Posterior cingulate gyrus (tissue), 11 donors: ENCODE measurements around the gene ATP6V0A1.
"Not testable (repeated sequence)": the region's sequence is repeated elsewhere in the genome, so short reads cannot be mapped to it uniquely, and the experiment has no call there.

ENCODE experiments used
- DNase-seq, 10 donors: peaks; one replicate each; pipeline versions ENCODE4 v3.0.0 to v3.0.0-alpha.2; 2020 to 2021; ENCODE audit warnings: mixed read lengths in 3 of 10
- intact Hi-C: fragments of 100-400 bp; cut with DNase I; formaldehyde crosslinking; loops from one replicate; pipeline ENCODE4 v1.15.1; 2023

Gene ATP6V0A1

DNA sequence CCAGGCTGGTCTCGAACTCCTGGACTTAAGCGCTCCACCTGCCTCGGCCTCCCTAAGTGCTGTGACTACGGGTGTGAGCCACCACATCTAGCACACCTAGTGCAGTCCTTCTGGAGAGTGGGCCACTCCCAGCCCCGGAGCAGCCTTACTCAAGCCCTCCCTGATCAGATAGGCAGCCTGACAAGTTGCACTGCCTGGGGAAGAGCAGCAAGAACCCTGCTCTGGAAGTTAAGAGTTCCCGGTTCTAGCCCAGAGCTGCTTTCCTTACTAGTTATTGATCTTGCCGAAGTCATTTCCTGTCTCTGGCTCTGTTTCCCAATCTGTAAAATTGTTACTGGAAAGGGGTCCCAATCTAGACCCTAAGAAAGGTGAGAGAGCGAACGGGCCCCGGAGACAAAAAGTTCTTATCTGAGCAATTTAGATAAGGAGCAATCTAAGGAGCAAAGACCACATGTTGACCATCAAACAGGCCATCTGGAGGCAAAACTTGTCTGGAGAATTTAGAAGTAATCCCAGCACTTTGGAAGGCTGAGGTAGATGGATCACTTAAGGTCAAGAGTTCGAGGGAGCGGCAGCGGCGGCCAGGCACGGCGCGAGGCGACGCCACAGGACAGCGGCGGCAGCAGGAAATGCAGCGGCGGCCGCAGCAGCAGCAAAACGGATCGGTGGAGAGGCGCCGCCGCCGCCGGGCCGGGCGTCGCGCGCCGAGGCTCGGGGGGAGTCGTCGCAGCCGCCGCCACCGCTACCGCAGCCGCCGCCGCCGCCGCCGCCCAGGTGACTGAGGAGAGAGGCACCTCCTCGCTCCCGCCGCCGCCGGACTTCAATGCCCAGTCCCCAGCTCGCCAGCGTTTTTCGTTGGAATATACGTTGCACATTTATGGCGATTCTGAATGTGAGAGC is 73.0 kb downstream of the ATP6V0A1 start:
- DNase-seq: peak; percentile 44 to 95 (median 69)
- intact Hi-C loops: no loop called here

DNA sequence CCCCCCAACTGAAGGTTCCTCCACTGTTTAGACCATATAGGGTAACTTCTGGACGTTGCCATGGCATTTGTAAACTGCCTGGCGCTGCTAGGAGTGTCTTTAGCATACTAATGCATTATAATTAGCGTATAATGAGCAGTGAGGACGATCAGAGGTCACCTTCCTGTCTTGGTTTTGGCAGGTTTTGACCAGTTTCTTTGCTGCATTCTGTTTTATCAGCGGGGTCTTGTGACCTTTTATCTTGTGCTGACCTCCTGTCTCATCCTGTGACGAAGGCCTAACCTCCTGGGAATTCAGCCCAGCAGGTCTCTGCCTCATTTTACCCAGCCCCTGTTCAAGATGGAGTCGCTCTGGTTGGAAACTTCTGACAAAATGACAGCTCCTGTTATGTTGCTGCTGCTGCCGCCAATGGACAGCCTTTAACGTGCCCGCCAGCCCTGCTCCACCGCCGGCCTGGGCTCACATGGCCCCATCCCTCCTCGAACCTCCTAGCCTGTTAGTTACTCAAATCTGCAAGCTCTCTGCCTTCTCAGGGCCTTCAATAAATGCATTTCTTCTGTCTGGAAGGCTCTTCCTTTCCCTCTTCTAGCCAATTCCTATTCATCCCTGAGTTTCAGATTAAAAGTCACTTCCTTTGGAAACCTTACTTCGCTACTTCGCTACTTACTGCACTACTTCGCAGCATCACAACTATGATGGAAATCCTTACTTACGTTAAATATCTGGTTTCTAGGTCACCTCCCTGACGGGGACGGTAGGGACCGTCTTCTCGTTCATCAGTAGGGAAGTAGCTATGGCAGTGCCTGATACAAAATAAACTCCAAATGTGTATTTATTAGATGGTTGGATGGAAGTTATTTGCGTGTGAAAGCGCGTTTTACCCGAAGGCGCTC is 76.7 kb downstream of the ATP6V0A1 start:
- DNase-seq: no peak
- intact Hi-C loops: no loop called here

DNA sequence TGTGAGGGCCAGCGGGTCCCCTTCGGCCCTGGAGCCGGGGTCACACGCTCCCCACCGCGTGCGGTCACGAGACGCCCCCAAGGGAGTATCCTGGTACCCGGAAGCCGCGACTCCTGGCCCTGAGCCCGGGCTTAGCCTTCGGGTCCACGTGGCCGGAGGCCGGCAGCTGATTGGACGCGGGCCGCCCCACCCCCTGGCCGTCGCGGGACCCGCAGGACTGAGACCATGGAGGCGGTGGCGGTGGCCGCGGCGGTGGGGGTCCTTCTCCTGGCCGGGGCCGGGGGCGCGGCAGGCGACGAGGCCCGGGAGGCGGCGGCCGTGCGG is 77.3 kb downstream of the ATP6V0A1 start, which contains the start of gene NAGLU:
Gene NAGLU (plus strand): TSS at position 194 of the 324 bp plus-strand sequence. CDS start 32 bp downstream, at position 226.
- intact Hi-C loops: no loop called here

DNA sequence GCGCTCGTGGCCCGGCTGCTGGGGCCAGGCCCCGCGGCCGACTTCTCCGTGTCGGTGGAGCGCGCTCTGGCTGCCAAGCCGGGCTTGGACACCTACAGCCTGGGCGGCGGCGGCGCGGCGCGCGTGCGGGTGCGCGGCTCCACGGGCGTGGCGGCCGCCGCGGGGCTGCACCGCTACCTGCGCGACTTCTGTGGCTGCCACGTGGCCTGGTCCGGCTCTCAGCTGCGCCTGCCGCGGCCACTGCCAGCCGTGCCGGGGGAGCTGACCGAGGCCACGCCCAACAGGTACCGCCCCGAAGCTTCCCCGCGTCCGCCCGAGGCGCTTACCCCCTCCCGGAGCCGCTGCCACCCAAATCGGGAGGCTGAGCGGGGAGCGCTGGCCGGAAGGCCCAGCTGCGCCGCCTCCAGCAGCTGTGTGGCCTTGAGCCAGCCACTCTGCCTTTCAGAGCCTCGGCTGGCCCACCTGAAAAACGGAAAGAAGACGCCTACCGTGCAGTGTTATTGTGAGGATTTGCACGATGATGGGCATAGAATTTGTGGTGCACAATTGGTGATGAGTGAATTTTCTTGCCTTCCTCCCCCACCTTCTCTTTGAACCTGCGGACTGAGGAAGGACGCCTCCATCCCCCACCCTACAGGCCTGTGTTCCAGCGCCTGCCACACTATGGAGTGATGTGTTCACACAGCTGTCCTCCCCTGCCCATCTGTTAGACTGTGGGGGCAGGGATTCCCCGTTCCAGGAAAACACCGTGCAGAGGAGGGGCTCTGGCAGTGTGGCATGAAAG is 77.9 kb downstream of the ATP6V0A1 start:
- intact Hi-C loops: no loop called here
- DNase-seq: peak; percentile 60 to 97 (median 80)

More for the DNA sequence above, 77.3 kb downstream of the ATP6V0A1 start, which contains the start of gene NAGLU:
- DNase-seq: peak; percentile 89 to 99 (median 95)

DNA sequence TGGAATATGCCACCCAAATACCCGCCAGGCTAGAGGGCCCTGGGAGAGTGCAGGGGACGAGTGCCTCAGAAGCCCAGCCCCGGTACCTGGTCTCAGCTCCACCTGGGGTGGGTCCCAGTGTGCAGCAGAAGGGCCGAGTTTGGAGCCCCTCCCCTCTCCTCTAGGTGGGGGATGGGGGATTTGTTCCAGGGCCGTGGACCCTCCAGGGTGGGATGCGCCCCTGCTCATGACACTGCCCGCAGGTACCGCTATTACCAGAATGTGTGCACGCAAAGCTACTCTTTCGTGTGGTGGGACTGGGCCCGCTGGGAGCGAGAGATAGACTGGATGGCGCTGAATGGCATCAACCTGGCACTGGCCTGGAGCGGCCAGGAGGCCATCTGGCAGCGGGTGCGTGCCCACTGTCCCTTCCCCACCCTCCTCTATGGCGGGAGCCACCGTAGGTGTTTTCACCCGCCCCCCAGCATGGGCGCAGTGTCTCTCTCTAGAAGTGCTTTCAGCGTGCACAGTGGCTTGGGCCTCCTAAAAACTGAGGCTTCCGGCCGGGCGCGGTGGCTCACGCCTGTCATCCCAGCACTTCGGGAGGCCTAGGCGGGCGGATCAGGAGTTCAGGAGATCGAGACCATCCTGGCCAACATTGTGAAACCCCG is 78.6 kb downstream of the ATP6V0A1 start:
- peak in 1 of 10 donors; percentile 24 for DNase-seq
- intact Hi-C loops: no loop called here

DNA sequence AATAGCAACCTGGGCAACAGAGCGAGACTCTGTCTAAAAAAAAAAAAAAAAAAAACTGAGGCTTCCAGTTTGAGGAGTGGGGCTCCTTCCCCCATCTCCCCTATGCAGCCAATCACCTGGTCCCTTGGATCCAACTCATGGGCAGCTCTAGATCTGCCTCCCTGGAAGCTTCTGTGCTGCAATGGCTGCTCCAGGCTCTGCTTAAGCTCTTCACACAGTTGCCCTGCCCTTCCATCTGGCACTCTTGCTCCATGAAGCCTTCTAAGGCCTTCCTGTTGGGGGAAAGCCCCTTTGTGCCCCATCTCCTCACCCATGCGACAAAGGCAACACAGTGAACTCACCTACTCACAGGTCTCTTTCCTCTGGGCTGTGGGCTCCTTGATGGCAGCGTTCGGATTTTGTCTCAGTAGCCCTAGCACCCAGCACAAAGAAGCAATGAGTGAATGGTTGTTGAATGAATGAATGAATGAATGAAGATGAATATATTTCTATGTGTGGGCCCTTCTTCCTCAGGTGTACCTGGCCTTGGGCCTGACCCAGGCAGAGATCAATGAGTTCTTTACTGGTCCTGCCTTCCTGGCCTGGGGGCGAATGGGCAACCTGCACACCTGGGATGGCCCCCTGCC is 79.3 kb downstream of the ATP6V0A1 start:
- intact Hi-C loops: no loop called here
- no peak for DNase-seq

DNA sequence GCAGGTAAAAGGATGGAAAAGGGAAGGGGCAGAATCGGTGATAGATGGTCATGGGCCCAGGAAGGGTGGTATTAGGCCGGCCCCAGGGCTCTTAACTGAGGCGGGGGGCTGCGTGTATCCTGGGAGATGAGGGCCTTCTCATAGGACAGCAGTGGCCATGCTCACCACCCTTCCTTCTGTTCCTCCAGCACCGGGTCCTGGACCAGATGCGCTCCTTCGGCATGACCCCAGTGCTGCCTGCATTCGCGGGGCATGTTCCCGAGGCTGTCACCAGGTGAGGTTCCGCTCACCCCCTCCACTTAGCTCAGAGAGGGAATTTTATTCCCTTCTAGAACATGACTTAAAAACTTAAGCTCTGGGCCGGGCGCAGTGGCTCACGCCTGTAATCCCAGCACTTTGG is 79.8 kb downstream of the ATP6V0A1 start:
- intact Hi-C loops: no loop called here
- DNase-seq: no peak

DNA sequence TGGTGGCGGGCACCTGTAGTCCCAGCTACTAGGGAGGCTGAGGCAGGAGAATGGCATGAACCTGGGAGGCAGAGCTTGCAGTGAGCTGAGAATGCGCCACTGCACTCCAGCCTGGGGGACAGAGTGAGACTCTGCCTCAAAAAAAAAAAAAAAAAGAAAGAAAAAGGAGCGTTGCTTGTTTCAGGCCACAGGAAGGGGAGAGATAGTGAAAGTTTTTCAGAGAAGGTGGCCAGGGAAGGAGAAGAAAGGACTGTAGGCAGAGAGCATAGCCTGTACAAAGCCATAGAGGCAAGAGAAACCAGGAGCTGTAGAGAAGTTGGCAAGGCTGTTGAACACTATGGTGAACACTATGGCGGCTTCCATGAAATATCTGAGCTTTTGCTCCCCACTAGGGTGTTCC is 81.9 kb downstream of the ATP6V0A1 start:
- intact Hi-C loops, DNase-seq: not testable (repeated sequence)

DNA sequence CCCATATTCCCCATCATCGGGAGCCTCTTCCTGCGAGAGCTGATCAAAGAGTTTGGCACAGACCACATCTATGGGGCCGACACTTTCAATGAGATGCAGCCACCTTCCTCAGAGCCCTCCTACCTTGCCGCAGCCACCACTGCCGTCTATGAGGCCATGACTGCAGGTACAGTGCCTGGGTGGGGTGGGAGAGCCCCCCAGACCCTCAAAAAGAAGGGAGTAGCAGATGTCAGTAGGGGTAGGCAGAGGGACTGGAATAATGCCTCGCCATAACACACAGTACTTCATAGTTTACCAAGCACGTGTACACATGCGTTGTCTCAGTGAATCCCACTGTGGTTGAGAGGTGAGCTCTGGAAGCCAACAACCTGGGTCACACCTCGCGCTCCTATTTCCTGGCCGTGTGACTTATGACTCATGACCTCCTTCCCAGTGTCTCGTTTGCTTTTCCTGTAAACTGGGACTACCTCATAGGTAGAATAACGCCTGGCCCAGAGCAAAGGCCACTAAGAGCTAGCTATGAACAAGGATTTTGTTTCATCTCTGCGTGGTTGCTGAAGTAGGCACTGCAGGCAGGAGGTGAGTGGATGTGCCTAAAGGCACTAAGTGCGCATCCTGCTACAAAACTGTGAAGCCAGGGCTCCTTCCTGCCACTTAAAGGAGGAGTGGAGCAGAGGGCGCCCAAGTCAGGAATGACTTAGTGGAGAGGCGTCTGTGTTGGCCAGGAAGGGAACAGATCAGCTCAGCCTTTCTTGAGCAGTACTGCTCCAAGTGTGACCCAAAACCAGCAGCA is 82.6 kb downstream of the ATP6V0A1 start:
- intact Hi-C loops: no loop called here
- no peak for DNase-seq

DNA sequence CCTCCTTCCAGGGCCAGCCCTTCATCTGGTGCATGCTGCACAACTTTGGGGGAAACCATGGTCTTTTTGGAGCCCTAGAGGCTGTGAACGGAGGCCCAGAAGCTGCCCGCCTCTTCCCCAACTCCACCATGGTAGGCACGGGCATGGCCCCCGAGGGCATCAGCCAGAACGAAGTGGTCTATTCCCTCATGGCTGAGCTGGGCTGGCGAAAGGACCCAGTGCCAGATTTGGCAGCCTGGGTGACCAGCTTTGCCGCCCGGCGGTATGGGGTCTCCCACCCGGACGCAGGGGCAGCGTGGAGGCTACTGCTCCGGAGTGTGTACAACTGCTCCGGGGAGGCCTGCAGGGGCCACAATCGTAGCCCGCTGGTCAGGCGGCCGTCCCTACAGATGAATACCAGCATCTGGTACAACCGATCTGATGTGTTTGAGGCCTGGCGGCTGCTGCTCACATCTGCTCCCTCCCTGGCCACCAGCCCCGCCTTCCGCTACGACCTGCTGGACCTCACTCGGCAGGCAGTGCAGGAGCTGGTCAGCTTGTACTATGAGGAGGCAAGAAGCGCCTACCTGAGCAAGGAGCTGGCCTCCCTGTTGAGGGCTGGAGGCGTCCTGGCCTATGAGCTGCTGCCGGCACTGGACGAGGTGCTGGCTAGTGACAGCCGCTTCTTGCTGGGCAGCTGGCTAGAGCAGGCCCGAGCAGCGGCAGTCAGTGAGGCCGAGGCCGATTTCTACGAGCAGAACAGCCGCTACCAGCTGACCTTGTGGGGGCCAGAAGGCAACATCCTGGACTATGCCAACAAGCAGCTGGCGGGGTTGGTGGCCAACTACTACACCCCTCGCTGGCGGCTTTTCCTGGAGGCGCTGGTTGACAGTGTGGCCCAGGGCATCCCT is 84.8 kb downstream of the ATP6V0A1 start:
- intact Hi-C loops: no loop called here
- DNase-seq: peak in 6 of 10 donors; percentile 24 to 92 (median 44)

DNA sequence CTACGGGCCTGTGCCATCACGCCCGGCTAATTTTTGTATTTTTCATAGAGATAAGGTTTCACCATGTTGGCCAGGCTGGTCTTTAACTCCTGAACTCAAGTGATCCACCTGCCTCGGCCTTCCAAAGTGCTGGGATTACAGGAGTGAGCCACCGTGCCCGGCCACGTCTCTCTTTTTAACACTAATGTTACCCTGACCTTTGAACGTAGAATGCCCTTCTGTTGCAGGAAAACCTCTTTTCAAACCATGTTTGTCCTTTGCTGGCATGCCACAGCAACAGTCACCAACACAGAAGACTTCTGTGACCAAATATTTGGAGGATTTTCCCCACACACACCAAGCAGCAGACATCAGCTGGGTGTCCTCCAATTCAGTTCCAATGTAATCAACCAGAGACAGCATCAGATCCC is 86.2 kb downstream of the ATP6V0A1 start:
- intact Hi-C loops: no loop called here
- no peak for DNase-seq

DNA sequence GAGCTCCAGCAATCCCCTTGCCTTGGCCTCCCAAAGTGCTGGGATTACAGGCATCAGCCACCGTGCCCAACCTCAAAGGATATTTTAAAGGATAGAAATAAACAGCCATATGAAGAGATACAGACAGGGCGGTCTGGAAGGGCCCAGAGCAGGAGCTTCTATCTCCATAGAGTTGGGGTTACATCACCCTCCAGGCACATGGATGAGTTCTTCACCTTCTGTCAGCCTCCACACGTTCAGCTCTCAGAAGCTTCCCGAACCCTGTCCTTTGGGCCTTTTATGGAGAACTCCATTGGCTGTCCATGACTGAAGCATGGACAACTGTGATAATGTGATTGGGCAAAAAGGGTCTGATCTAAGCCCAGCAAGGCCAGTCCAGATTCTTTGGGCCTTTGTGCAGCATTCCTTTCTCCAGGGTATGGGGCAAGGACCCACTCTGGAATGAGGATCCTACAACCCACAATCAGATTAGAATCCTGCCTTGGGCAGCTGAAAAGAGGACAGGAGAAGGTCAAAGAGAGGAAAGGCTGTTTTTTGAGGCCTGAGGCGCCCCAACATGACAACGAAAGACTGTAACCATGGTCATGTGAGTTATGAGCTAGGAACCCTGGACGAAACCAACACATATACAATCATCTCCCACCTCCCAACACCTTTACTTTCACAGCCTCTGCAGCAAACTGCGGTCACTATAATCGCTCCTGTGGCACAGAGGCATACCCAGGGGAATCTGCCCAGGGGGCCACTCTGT is 87.3 kb downstream of the ATP6V0A1 start:
- DNase-seq, intact Hi-C loops: not testable (repeated sequence)

DNA sequence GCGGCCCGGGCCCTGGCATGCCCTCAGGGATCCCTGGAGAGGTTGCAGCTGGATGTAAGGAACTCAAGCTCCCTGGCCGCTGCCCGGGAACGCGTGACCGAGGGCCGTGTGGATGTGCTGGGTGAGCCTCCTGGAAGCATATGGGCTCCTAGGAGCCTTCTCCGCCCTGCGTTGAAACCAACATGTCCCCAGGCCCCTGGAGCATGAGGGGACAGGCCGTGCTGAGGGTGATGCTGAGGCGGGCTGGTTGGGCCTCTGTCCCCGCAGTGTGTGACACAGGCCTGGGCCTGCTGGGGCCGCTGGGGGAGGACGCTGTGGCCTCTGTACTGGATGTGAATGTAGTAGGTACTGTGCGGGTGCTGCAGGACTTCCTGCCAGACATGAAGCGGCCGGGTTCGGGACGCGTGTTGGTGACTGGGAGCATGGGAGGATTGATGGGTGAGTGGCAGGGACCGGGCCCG is 88.4 kb downstream of the ATP6V0A1 start:
- intact Hi-C loops: no loop called here
- DNase-seq: peak in 1 of 10 donors; percentile 80

DNA sequence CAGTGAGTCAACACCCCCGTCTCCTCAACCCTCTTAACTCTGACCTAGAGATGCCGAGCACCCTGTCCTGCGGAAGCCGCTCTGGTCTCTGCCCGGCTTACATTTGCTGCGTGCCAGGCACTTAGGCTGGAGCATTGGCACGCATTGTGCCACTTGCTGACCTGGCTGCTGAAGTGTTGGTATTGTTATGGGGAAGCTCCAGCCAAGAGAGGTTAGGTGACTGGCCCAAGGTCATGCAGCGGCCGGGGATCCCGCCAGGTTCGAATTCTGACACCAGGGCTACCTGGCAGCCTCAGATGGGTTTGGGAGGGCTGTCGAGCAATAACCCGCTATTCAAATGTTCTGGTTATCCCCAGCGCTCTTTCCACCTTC is 89.0 kb downstream of the ATP6V0A1 start:
- intact Hi-C loops: no loop called here
- no peak for DNase-seq

DNA sequence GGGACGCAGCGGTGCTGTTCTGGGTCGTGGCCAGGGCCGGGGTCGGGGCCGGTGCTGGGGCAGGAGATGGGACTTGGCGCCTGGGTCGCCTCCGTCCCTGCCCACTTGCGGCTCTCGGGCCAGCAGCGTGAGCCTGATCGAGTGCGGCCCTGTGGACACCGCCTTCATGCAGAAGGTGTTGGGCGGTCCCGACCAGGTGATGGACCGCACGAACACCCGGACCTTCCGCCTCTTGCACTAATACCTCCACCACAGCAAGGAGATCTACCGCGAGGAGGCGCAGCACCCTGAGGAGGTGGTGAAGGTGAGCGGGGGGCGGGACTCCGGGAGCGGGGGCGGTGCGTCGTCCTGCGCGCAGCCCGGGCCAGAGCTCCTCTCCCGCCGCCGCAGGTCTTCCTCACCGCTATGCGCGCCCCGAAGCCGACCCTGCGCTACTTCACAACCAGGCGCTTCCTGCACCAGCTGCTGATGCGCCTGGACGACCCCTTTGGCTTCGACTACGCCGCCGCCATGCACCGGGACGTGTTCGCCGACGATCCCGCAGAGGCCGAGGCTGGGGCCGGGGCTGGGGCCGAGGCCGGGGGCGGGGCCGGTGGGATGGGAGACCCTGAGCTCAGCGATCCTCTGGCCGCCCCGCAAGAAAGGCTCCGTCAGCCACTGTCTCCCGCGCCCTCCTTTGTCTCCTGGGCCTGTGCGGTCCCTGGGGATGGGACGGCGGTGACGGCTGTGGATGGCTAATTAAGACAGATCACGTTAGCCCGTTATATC is 89.6 kb downstream of the ATP6V0A1 start:
- DNase-seq: no peak
- intact Hi-C loops: no loop called here
